ENCODE results near the gene LRRC75A.

LRRC75A gene

GRCh38 chr17:16494059-16494458, 2.1 kb upstream of the LRRC75A start:
- H3K36me3 ChIP-seq (ENCODE audit: control insufficient read depth in 1 of 2, insufficient read depth in 2 of 2, low read length in 2 of 2) = no peaks in the 10 kb centered on the region
- peaks cover 10 to 24% of the 10 kb centered on the region in 2 donors for H3K4me1 ChIP-seq (ENCODE audit: control insufficient read depth in 1 of 2, insufficient read depth in 2 of 2, low read length in 2 of 2)
- no peaks in the 10 kb centered on the region for H3K27me3 ChIP-seq (ENCODE audit: control insufficient read depth in 1 of 2, insufficient read depth in 2 of 2, low read length in 2 of 2)
- no peak overlapping the region for H3K9ac ChIP-seq (ENCODE audit: low read depth in 1 of 2, low read length in 2 of 2)
- H3K9me3 ChIP-seq (ENCODE audit: control insufficient read depth in 1 of 2, low read length in 2 of 2) = no peaks in the 10 kb centered on the region
- no peak overlapping the region for H3K27ac ChIP-seq (ENCODE audit: low read depth, low read length)
- H3K4me3 ChIP-seq (ENCODE audit: low read depth in 1 of 2, low read length in 2 of 2) = no peak overlapping the region

- no peak overlapping the region for H3K9ac ChIP-seq (ENCODE audit: low read depth in 1 of 2, low read length in 2 of 2)
- H3K4me1 ChIP-seq (ENCODE audit: control insufficient read depth in 1 of 2, insufficient read depth in 2 of 2, low read length in 2 of 2) = peaks cover 15 to 29% of the 10 kb centered on the region in 2 donors
- no peaks in the 10 kb centered on the region for H3K36me3 ChIP-seq (ENCODE audit: control insufficient read depth in 1 of 2, insufficient read depth in 2 of 2, low read length in 2 of 2)
- no peaks in the 10 kb centered on the region for H3K27me3 ChIP-seq (ENCODE audit: control insufficient read depth in 1 of 2, insufficient read depth in 2 of 2, low read length in 2 of 2)
- no peak overlapping the region for H3K27ac ChIP-seq (ENCODE audit: low read depth, low read length)
- no peak overlapping the region for H3K4me3 ChIP-seq (ENCODE audit: low read depth in 1 of 2, low read length in 2 of 2)
- H3K9me3 ChIP-seq (ENCODE audit: control insufficient read depth in 1 of 2, low read length in 2 of 2) = no peaks in the 10 kb centered on the region
These were observed 1.6 kb upstream of the LRRC75A start for GRCh38 chr17:16493531-16494046.

- Histone ChIP-seq H3K4me1 (ENCODE audit: control insufficient read depth in 1 of 2, insufficient read depth in 2 of 2, low read length in 2 of 2) (peaks cover 22 to 36% of the 10 kb centered on the region in 2 donors), H3K9me3 (ENCODE audit: control insufficient read depth in 1 of 2, low read length in 2 of 2) (no peaks in the 10 kb centered on the region), H3K4me3 (ENCODE audit: low read depth in 1 of 2, low read length in 2 of 2) (peak overlapping the region; percentile 59), H3K36me3 (ENCODE audit: control insufficient read depth in 1 of 2, insufficient read depth in 2 of 2, low read length in 2 of 2) (no peaks in the 10 kb centered on the region), H3K9ac (ENCODE audit: low read depth in 1 of 2, low read length in 2 of 2) (peak overlapping the region; percentile 39 to 40), H3K27me3 (ENCODE audit: control insufficient read depth in 1 of 2, insufficient read depth in 2 of 2, low read length in 2 of 2) (no peaks in the 10 kb centered on the region), H3K27ac (ENCODE audit: low read depth, low read length) (no peak overlapping the region)
These were observed 879 bp upstream of the LRRC75A start for GRCh38 chr17:16492613-16493530.

GRCh38 chr17:16491131-16491702, 776 bp downstream of the LRRC75A start:
- H3K4me3 ChIP-seq (ENCODE audit: low read depth in 1 of 2, low read length in 2 of 2) = peak overlapping the region; percentile 79 to 87
- H3K9me3 ChIP-seq (ENCODE audit: control insufficient read depth in 1 of 2, low read length in 2 of 2) = no peaks in the 10 kb centered on the region
- H3K4me1 ChIP-seq (ENCODE audit: control insufficient read depth in 1 of 2, insufficient read depth in 2 of 2, low read length in 2 of 2) = peaks cover 39 to 51% of the 10 kb centered on the region in 2 donors
- H3K27ac ChIP-seq (ENCODE audit: low read depth, low read length) = peak overlapping the region; percentile 23
- H3K27me3 ChIP-seq (ENCODE audit: control insufficient read depth in 1 of 2, insufficient read depth in 2 of 2, low read length in 2 of 2) = no peaks in the 10 kb centered on the region
- peaks cover 0 to 3% of the 10 kb centered on the region in 2 donors for H3K36me3 ChIP-seq (ENCODE audit: control insufficient read depth in 1 of 2, insufficient read depth in 2 of 2, low read length in 2 of 2)
- H3K9ac ChIP-seq (ENCODE audit: low read depth in 1 of 2, low read length in 2 of 2) = peak overlapping the region; percentile 85 to 90

- H3K36me3 ChIP-seq (ENCODE audit: control insufficient read depth in 1 of 2, insufficient read depth in 2 of 2, low read length in 2 of 2) = peaks cover 3 to 5% of the 10 kb centered on the region in 2 donors
- no peaks in the 10 kb centered on the region for H3K27me3 ChIP-seq (ENCODE audit: control insufficient read depth in 1 of 2, insufficient read depth in 2 of 2, low read length in 2 of 2)
- peak overlapping the region; percentile 67 to 85 for H3K9ac ChIP-seq (ENCODE audit: low read depth in 1 of 2, low read length in 2 of 2)
- H3K27ac ChIP-seq (ENCODE audit: low read depth, low read length) = peak overlapping the region; percentile 58
- no peaks in the 10 kb centered on the region for H3K9me3 ChIP-seq (ENCODE audit: control insufficient read depth in 1 of 2, low read length in 2 of 2)
- H3K4me3 ChIP-seq (ENCODE audit: low read depth in 1 of 2, low read length in 2 of 2) = peak overlapping the region; percentile 44 to 63
- peaks cover 55 to 69% of the 10 kb centered on the region in 2 donors for H3K4me1 ChIP-seq (ENCODE audit: control insufficient read depth in 1 of 2, insufficient read depth in 2 of 2, low read length in 2 of 2)
These were observed 2.6 kb downstream of the LRRC75A start for GRCh38 chr17:16489431-16489830.

GRCh38 chr17:16488968-16489337, 3.0 kb downstream of the LRRC75A start:
- Histone ChIP-seq H3K9me3 (ENCODE audit: control insufficient read depth in 1 of 2, low read length in 2 of 2) (no peaks in the 10 kb centered on the region), H3K36me3 (ENCODE audit: control insufficient read depth in 1 of 2, insufficient read depth in 2 of 2, low read length in 2 of 2) (peaks cover 3 to 5% of the 10 kb centered on the region in 2 donors), H3K27me3 (ENCODE audit: control insufficient read depth in 1 of 2, insufficient read depth in 2 of 2, low read length in 2 of 2) (no peaks in the 10 kb centered on the region), H3K4me1 (ENCODE audit: control insufficient read depth in 1 of 2, insufficient read depth in 2 of 2, low read length in 2 of 2) (peaks cover 58 to 72% of the 10 kb centered on the region in 2 donors), H3K9ac (ENCODE audit: low read depth in 1 of 2, low read length in 2 of 2) (peak overlapping the region; percentile 67 to 85), H3K27ac (ENCODE audit: low read depth, low read length) (peak overlapping the region; percentile 58), H3K4me3 (ENCODE audit: low read depth in 1 of 2, low read length in 2 of 2) (peak overlapping the region; percentile 44 to 63)

GRCh38 chr17:16488186-16488967, 3.6 kb downstream of the LRRC75A start:
- peak overlapping the region; percentile 44 to 63 for H3K4me3 ChIP-seq (ENCODE audit: low read depth in 1 of 2, low read length in 2 of 2)
- peaks cover 59 to 72% of the 10 kb centered on the region in 2 donors for H3K4me1 ChIP-seq (ENCODE audit: control insufficient read depth in 1 of 2, insufficient read depth in 2 of 2, low read length in 2 of 2)
- no peaks in the 10 kb centered on the region for H3K27me3 ChIP-seq (ENCODE audit: control insufficient read depth in 1 of 2, insufficient read depth in 2 of 2, low read length in 2 of 2)
- H3K36me3 ChIP-seq (ENCODE audit: control insufficient read depth in 1 of 2, insufficient read depth in 2 of 2, low read length in 2 of 2) = peaks cover 3 to 5% of the 10 kb centered on the region in 2 donors
- no peaks in the 10 kb centered on the region for H3K9me3 ChIP-seq (ENCODE audit: control insufficient read depth in 1 of 2, low read length in 2 of 2)
- H3K27ac ChIP-seq (ENCODE audit: low read depth, low read length) = peak overlapping the region; percentile 61
- peak overlapping the region; percentile 67 to 85 for H3K9ac ChIP-seq (ENCODE audit: low read depth in 1 of 2, low read length in 2 of 2)

GRCh38 chr17:16486373-16487250, 5.4 kb downstream of the LRRC75A start:
- peak overlapping the region; percentile 76 for H3K27ac ChIP-seq (ENCODE audit: low read depth, low read length)
- no peaks in the 10 kb centered on the region for H3K27me3 ChIP-seq (ENCODE audit: control insufficient read depth in 1 of 2, insufficient read depth in 2 of 2, low read length in 2 of 2)
- peaks cover 5 to 14% of the 10 kb centered on the region in 2 donors for H3K36me3 ChIP-seq (ENCODE audit: control insufficient read depth in 1 of 2, insufficient read depth in 2 of 2, low read length in 2 of 2)
- no peaks in the 10 kb centered on the region for H3K9me3 ChIP-seq (ENCODE audit: control insufficient read depth in 1 of 2, low read length in 2 of 2)
- peak overlapping the region; percentile 54 to 64 for H3K9ac ChIP-seq (ENCODE audit: low read depth in 1 of 2, low read length in 2 of 2)
- H3K4me1 ChIP-seq (ENCODE audit: control insufficient read depth in 1 of 2, insufficient read depth in 2 of 2, low read length in 2 of 2) = peaks cover 63 to 67% of the 10 kb centered on the region in 2 donors
- peak overlapping the region; percentile 44 to 63 for H3K4me3 ChIP-seq (ENCODE audit: low read depth in 1 of 2, low read length in 2 of 2)

Measured in duodenal mucosa (tissue), 2 donors.